Neutrophil (primary cell): ENCODE measurements around the gene SELENOH.

Experiments used
- H3K27ac ChIP-seq: fragments of 200-600 bp; sonication (generic); 2 replicates; pipeline ENCODE4 v1.5.1; 2016; ENCODE audit warnings: mild to moderate bottlenecking, moderate library complexity
- H3K27me3 ChIP-seq: fragments of 200-600 bp; sonication (generic); 2 replicates; pipeline ENCODE4 v1.6.0; 2016; ENCODE audit warnings: mild to moderate bottlenecking
- H3K36me3 ChIP-seq: fragments of 200-600 bp; sonication (generic); 2 replicates; pipeline ENCODE4 v1.5.1; 2017
- H3K4me1 ChIP-seq, 2 experiments: fragments of 200-600 bp in 1 of 2; sonication (generic) in 1 of 2; 1 replicate in 1 of 2; 2 replicates in 1 of 2; pipeline versions ENCODE4 v1.5.1 to v1.6.1; 2013 to 2016; ENCODE audit warnings: low read depth in 1 of 2, low read length in 1 of 2, mild to moderate bottlenecking in 1 of 2, moderate library complexity in 1 of 2; ENCODE audit not compliant: control insufficient read depth in 1 of 2, insufficient read depth in 1 of 2
- H3K4me3 ChIP-seq, 2 experiments: fragments of 200-600 bp in 1 of 2; sonication (generic) in 1 of 2; 1 replicate in 1 of 2; 2 replicates in 1 of 2; pipeline ENCODE4 v1.5.1; 2013 to 2016; ENCODE audit warnings: low read depth in 1 of 2, low read length in 1 of 2, mild to moderate bottlenecking in 1 of 2, moderate library complexity in 1 of 2
- H3K9me3 ChIP-seq: fragments of 200-600 bp; sonication (generic); 2 replicates; pipeline ENCODE4 v1.5.1; 2016
- TF ChIP-seq, protein P1 (sequence below): fragments of 200-600 bp; sonication (generic); IDR thresholded peaks from 2 replicates; pipeline ENCODE4 v1.5.1; 2016; ENCODE audit warnings: antibody characterized with exemption

The SELENOH gene

DNA sequence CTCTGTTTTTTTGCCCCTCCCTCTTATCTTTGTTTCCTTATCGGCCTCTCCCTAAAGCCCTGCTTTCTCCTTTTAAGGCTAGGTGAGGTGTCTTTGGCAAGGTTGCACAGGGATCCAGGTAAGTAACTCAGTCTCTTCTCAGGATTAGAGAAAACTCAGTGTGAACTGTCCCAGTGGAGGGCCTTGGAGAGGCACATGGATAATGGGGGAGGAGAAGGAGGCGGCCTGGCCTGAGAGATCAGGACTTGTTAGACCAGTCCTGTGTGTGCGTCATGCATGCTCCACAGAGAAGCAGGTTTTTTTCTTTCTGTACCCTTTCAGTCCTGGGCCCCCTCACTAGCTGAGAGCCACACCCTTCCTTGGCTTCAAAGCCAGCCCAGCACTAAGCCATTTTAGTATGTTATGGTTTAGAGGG is 40.2 kb downstream of the SELENOH start:
- no peak overlapping the region for H3K27ac ChIP-seq
- H3K9me3 ChIP-seq = no peaks in the 10 kb centered on the region
- H3K36me3 ChIP-seq = no peaks in the 10 kb centered on the region
- H3K4me3 ChIP-seq = no peak overlapping the region
- no peaks in the 10 kb centered on the region for H3K27me3 ChIP-seq
- H3K4me1 ChIP-seq = peaks cover 0 to 1% of the 10 kb centered on the region in 2 experiments
- TF ChIP-seq, protein P1, sequence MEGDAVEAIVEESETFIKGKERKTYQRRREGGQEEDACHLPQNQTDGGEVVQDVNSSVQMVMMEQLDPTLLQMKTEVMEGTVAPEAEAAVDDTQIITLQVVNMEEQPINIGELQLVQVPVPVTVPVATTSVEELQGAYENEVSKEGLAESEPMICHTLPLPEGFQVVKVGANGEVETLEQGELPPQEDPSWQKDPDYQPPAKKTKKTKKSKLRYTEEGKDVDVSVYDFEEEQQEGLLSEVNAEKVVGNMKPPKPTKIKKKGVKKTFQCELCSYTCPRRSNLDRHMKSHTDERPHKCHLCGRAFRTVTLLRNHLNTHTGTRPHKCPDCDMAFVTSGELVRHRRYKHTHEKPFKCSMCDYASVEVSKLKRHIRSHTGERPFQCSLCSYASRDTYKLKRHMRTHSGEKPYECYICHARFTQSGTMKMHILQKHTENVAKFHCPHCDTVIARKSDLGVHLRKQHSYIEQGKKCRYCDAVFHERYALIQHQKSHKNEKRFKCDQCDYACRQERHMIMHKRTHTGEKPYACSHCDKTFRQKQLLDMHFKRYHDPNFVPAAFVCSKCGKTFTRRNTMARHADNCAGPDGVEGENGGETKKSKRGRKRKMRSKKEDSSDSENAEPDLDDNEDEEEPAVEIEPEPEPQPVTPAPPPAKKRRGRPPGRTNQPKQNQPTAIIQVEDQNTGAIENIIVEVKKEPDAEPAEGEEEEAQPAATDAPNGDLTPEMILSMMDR = no peak

DNA sequence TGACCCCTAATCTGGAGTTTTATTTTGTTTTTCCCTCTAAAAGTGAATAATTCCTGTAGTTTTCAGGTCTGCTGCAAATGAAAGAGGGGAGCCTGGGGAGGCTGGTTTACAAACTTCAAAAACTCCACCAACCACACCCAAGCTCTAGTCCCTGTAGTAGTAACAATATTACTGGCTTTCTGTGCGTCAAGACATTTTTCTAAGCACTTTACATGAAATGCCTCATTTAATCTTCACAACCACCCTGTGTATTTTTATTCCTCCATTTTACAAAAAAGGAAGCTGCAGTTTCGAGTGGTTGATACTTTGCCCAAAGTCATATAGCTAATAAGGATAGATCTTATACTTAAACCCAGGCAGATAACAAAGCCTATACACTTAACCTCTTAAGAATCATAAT is 43.8 kb downstream of the SELENOH start:
- TF ChIP-seq, protein P1 = no peak
- Histone ChIP-seq H3K36me3 (no peaks in the 10 kb centered on the region), H3K27ac (no peak overlapping the region), H3K9me3 (no peaks in the 10 kb centered on the region), H3K4me3 (no peak overlapping the region), H3K4me1 (peaks cover 0 to 7% of the 10 kb centered on the region in 2 experiments), H3K27me3 (no peaks in the 10 kb centered on the region)

DNA sequence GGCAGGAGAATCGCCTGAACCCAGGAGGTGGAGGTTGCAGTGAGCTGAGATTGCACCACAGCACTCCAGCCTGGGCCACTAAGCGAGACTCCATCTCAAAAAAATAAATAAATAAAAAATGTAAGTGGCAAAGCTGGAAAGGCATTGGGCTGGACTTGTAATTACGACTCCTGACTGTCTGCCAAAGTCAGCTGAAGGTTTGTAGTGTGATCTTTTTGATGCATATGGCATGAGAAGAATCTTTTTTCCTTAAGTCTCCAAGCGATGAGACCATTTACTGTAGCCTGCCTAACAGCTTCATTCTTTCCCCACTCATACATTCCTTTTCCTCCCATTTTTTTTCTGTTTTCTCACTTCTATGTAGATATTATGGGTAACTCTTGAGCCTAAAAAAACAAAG is 45.1 kb downstream of the SELENOH start:
- no peaks in the 10 kb centered on the region for H3K9me3 ChIP-seq
- TF ChIP-seq, protein P1 = no peak
- no peak overlapping the region for H3K27ac ChIP-seq
- H3K36me3 ChIP-seq = no peaks in the 10 kb centered on the region
- peaks cover 6 to 13% of the 10 kb centered on the region in 2 experiments for H3K4me1 ChIP-seq
- H3K27me3 ChIP-seq = no peaks in the 10 kb centered on the region
- no peak overlapping the region for H3K4me3 ChIP-seq

DNA sequence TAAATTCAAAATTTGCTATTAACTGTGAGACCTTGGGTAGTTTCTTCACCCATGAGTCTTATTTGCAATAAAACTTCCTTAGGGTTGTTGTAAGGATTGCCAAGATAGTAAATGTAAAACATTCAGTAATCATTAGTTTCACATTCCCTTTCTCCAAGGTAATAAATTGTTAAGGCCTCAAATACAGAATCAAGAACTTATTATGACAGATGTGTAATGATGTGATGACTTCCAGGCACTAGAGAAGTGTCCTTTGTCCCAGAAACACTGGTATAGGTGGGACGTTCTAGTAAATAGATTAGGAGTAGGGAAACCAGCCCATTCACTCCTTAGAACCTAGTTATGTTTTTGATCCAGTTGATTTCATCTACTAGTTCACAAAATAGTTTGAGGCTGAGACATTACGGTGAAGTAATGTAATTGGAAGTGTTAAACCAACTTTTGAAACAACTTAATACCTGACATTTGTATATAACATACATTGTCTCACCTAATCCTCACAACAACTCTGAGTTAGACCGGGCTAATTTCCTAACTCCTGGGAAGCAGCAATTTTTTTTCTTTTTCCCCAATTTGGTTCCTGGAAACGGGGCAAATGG is 45.8 kb downstream of the SELENOH start:
- TF ChIP-seq, protein P1 = no peak
- Histone ChIP-seq H3K4me3 (no peak overlapping the region), H3K36me3 (no peaks in the 10 kb centered on the region), H3K9me3 (no peaks in the 10 kb centered on the region), H3K27ac (no peak overlapping the region), H3K4me1 (peaks cover 13 to 20% of the 10 kb centered on the region in 2 experiments), H3K27me3 (no peaks in the 10 kb centered on the region)

DNA sequence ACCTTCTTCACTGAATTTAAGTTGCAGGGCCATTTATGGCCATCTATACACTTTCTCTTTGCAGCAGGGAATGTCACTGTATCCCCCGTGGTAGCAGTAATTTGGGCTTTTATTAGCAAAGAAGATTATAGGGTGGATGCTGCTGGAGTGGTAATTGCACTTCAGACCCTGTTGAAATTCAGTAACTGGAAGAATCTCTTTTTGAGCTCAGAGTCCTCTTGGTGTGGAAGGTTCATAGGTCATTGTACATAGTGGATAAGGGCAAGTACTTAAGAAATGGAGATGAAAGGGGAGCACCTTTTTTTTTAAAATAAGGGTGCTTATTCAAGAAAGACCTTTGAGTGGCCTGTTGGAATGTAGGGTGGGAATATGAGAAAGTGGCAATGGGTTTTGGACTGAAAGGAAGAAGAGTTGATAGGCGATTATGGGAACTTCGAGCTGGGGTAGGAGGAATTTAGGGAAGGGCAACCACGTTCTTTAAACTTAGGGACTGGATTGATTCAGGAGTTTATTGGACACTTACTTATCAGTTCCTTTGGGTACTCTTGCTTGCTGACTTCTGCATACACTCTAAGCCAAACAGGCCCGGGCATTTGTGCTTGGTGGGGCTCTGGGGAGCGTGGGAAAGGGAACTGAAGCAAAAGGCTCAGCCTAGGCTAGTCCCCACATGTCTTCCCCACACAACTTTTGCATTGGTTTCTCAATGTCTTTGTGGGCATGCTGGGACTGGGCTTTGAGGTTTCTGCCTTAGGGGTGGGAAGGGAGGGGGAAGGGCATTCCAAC is 46.8 kb downstream of the SELENOH start:
- Histone ChIP-seq H3K27ac (no peak overlapping the region), H3K36me3 (no peaks in the 10 kb centered on the region), H3K4me1 (peaks cover 23 to 30% of the 10 kb centered on the region in 2 experiments), H3K4me3 (no peak overlapping the region), H3K9me3 (no peaks in the 10 kb centered on the region), H3K27me3 (no peaks in the 10 kb centered on the region)
- TF ChIP-seq, protein P1 = no peak
